ENCODE data around the gene UBE2J2.
A peak's percentile ranks its signal among the peaks of the same experiment; 100 is the strongest.

UBE2J2 gene

GRCh38 chr1:1314678-1315335 lies 41.2 kb upstream of the UBE2J2 start:
- no peak for FAIRE-seq
- TF ChIP-seq TAF1 (IDR thresholded peaks at IDR 0.05; ENCODE audit: borderline replicate concordance, low read depth, low read length) (no peak), POLR2A (IDR thresholded peaks at IDR 0.05; ENCODE audit: low read depth, low read length) (no peak; the same call in none of the 2 replicates), POLR2AphosphoS5 (IDR thresholded peaks at IDR 0.05; ENCODE audit: low read depth, low read length) (no peak)
- no peak for DNase-seq (ENCODE audit: insufficient read length)

- DNase-seq (ENCODE audit: insufficient read length) (no peak), FAIRE-seq (no peak)
- TF ChIP-seq POLR2AphosphoS5 (IDR thresholded peaks at IDR 0.05; ENCODE audit: low read depth, low read length): no peak
- no peak; the same call in 1 of the 2 replicates for TF ChIP-seq POLR2A (IDR thresholded peaks at IDR 0.05; ENCODE audit: low read depth, low read length)
- TF ChIP-seq TAF1 (IDR thresholded peaks at IDR 0.05; ENCODE audit: borderline replicate concordance, low read depth, low read length): no peak
Measured at GRCh38 chr1:1314237-1314586, 40.6 kb upstream of the UBE2J2 start.

- TF ChIP-seq POLR2A (IDR thresholded peaks at IDR 0.05; ENCODE audit: low read depth, low read length): no peak; the same call in 1 of the 2 replicates
- no peak for TF ChIP-seq TAF1 (IDR thresholded peaks at IDR 0.05; ENCODE audit: borderline replicate concordance, low read depth, low read length)
- no peak for TF ChIP-seq POLR2AphosphoS5 (IDR thresholded peaks at IDR 0.05; ENCODE audit: low read depth, low read length)
- DNase-seq (ENCODE audit: insufficient read length): no peak
- FAIRE-seq: no peak
Measured at GRCh38 chr1:1313500-1314236, 40.0 kb upstream of the UBE2J2 start.

- TF ChIP-seq POLR2A (IDR thresholded peaks at IDR 0.05; ENCODE audit: low read depth, low read length) (peak; percentile 45; the same call in 1 of the 2 replicates), TAF1 (IDR thresholded peaks at IDR 0.05; ENCODE audit: borderline replicate concordance, low read depth, low read length) (no peak)
- DNase-seq (ENCODE audit: insufficient read length): no peak
- no peak for FAIRE-seq
Measured at GRCh38 chr1:1312450-1313314, 39.0 kb upstream of the UBE2J2 start.

- TF ChIP-seq POLR2AphosphoS5 (IDR thresholded peaks at IDR 0.05; ENCODE audit: low read depth, low read length) (0 out of 2 replicates have a peak, but pooled peaks have one; percentile 21), POLR2A (IDR thresholded peaks at IDR 0.05; ENCODE audit: low read depth, low read length) (peak; percentile 3; the same call in 1 of the 2 replicates), TAF1 (IDR thresholded peaks at IDR 0.05; ENCODE audit: borderline replicate concordance, low read depth, low read length) (no peak)
- DNase-seq (ENCODE audit: insufficient read length): no peak
- FAIRE-seq: no peak
Measured at GRCh38 chr1:1311107-1312104, 37.8 kb upstream of the UBE2J2 start.

- DNase-seq (ENCODE audit: insufficient read length): no peak
- no peak for TF ChIP-seq POLR2AphosphoS5 (IDR thresholded peaks at IDR 0.05; ENCODE audit: low read depth, low read length)
- TF ChIP-seq POLR2A (IDR thresholded peaks at IDR 0.05; ENCODE audit: low read depth, low read length): no peak
- TF ChIP-seq TAF1 (IDR thresholded peaks at IDR 0.05; ENCODE audit: borderline replicate concordance, low read depth, low read length): no peak
- no peak for FAIRE-seq
Measured at GRCh38 chr1:1310476-1311053, 36.9 kb upstream of the UBE2J2 start.

- TF ChIP-seq POLR2A (IDR thresholded peaks at IDR 0.05; ENCODE audit: low read depth, low read length) (no peak), POLR2AphosphoS5 (IDR thresholded peaks at IDR 0.05; ENCODE audit: low read depth, low read length) (no peak), TAF1 (IDR thresholded peaks at IDR 0.05; ENCODE audit: borderline replicate concordance, low read depth, low read length) (no peak)
- FAIRE-seq: no peak
- no peak for DNase-seq (ENCODE audit: insufficient read length)
Measured at GRCh38 chr1:1310109-1310385, 36.4 kb upstream of the UBE2J2 start.

- FAIRE-seq: no peak
- TF ChIP-seq TAF1 (IDR thresholded peaks at IDR 0.05; ENCODE audit: borderline replicate concordance, low read depth, low read length) (no peak), POLR2A (IDR thresholded peaks at IDR 0.05; ENCODE audit: low read depth, low read length) (no peak; the same call in 1 of the 2 replicates), POLR2AphosphoS5 (IDR thresholded peaks at IDR 0.05; ENCODE audit: low read depth, low read length) (no peak)
- no peak for DNase-seq (ENCODE audit: insufficient read length)
Measured at GRCh38 chr1:1309251-1310108, 35.8 kb upstream of the UBE2J2 start.

- TF ChIP-seq POLR2A (IDR thresholded peaks at IDR 0.05; ENCODE audit: low read depth, low read length) (no peak), TAF1 (IDR thresholded peaks at IDR 0.05; ENCODE audit: borderline replicate concordance, low read depth, low read length) (0 out of 2 replicates have a peak, but pooled peaks have one; percentile 12), POLR2AphosphoS5 (IDR thresholded peaks at IDR 0.05; ENCODE audit: low read depth, low read length) (no peak)
- no peak for FAIRE-seq
- DNase-seq (ENCODE audit: insufficient read length): no peak
Measured at GRCh38 chr1:1308756-1309250, 35.1 kb upstream of the UBE2J2 start.
